ENCODE data around the gene HIP1. TPM values are rescaled to one million over a fixed set of nuclear protein-coding genes. Genes with fewer than 3 reads are reported as not detected.

HIP1 gene
- total and polyA plus RNA-seq, 9 of the 15 experiments (the other 6 are each of a cell fraction or from before 2014, with no cell fraction given) = 2.4 to 13.7 (median 9.5) TPM

- no peak for TF ChIP-seq CTBP1 (IDR thresholded peaks at IDR 0.05; ENCODE audit: borderline replicate concordance)
- no peak for TF ChIP-seq SOX6 (IDR thresholded peaks at IDR 0.05)
- TF ChIP-seq PREB (CRISPR knock-in tag; IDR thresholded peaks at IDR 0.05) = no peak
- TF ChIP-seq ZNF668 (CRISPR knock-in tag; IDR thresholded peaks at IDR 0.05) = no peak
- TF ChIP-seq C11orf30 (IDR thresholded peaks at IDR 0.05; ENCODE audit: low read depth) = no peak
- no peak for TF ChIP-seq MECOM (CRISPR knock-in tag; IDR thresholded peaks at IDR 0.05)
Measured at GRCh38 chr7:75711656-75712514, 26.9 kb downstream of the HIP1 start (continued).

- Histone ChIP-seq H3K27ac (ENCODE audit: extremely low read depth, low read depth, low read length) (no peak overlapping the region), H3K9me3 (replicated peaks; ENCODE audit: control insufficient read depth, insufficient read depth, low read depth, low read length) (peaks cover 13% of the 10 kb centered on the region), H3K27me3 (ENCODE audit: control insufficient read depth in 2 of 2, insufficient read depth in 2 of 2, low read length in 2 of 2) (no peaks in the 10 kb centered on the region), H3K4me2 (ENCODE audit: insufficient read depth, low read length) (no peak overlapping the region), H3K9me1 (ENCODE audit: control insufficient read depth, insufficient read depth, low read length) (no peaks in the 10 kb centered on the region), H4K20me1 (replicated peaks; ENCODE audit: control insufficient read depth, insufficient read depth, low read length) (no peaks in the 10 kb centered on the region), H3K4me1 (replicated peaks in 1 of 2; ENCODE audit: control insufficient read depth in 2 of 2, insufficient read depth in 2 of 2, low read length in 2 of 2) (no peaks in the 10 kb centered on the region; a peak in 2 of 5 replicates), H3K9ac (ENCODE audit: insufficient read depth in 1 of 2, low read depth in 2 of 2, low read length in 2 of 2) (no peak overlapping the region), H3K36me3 (ENCODE audit: control insufficient read depth, insufficient read depth, low read length) (no peaks in the 10 kb centered on the region), H3K4me3 (no peak overlapping the region), H3K79me2 (ENCODE audit: control insufficient read depth, insufficient read depth, low read length) (no peaks in the 10 kb centered on the region), H2AFZ (ENCODE audit: low read depth, low read length) (no peak overlapping the region)
- FAIRE-seq (no peak), ATAC-seq (no peak), DNase-seq (ENCODE audit: extremely low read depth in 1 of 4, low spot score in 3 of 4) (no peak)
- POLR2A ChIA-PET = no interaction called here
- BruUV-seq (replicated peaks) = no TSS peak
- TF ChIP-seq CHD7 (IDR thresholded peaks at IDR 0.05; ENCODE audit: low read depth, low read length) (no peak), CEBPB (tag; IDR thresholded peaks at IDR 0.05) (peak; percentile 75)
- intact Hi-C loops (cut with micrococcal nuclease) = no loop called here
- in situ Hi-C loops (cut with MboI) = no loop called here
- CTCF ChIA-PET (ENCODE audit: low intra/inter-chr PET ratio) = no interaction called here
Measured at GRCh38 chr7:75711076-75711475, 27.7 kb downstream of the HIP1 start.
